GM21723 (cell line): Measurements from ENCODE around the gene WNT3.

Experiments
- ATAC-seq: cut with Tn5 transposase; IDR thresholded peaks from one replicate; pipeline ENCODE4 v1.9.1; 2021; ENCODE audit warnings: mild to moderate bottlenecking, moderate library complexity; ENCODE audit not compliant: unreplicated experiment

WNT3 gene

DNA sequence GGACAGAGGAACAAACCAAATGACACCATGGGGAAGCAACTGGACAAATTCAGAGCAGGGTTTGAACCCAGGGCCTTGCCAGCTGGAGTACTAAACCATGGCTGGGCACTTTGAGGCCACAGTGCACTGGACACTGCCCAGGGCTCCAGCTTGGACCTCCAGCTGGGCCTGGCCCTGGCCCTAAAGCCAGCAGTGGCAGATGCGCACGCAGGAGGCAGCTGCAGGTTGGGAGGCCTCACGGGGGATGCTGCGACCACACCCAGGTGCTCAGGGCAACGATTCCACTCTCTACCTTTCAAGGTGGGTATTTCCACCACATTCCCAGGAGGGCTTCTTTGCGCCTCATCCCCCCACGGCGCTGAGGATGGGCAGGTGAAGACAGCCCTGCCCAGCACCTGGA, 28.9 kb downstream of the WNT3 start:
- ATAC-seq, result no peak

GRCh38 chr17:46788796-46789195, 29.7 kb downstream of the WNT3 start:
- no peak for ATAC-seq

DNA sequence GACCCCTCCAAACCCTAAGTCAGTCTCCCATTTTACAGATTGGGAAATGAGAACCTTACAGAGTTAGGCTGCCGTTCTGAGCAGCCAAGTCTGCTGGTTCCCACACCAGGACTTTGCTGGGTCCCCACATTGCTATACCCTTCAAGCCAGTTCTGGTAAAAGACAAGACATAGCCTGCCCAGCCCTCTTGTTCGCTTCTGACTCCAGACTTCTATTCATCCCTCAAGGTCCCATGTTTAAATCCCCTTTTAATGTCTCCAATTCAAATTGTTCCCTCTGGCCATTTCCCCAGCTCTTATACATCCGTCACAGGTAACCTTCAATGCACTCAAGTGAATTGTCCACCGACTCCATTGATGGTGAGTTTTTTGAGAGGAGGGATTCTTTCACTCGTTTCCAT, 30.2 kb downstream of the WNT3 start:
- ATAC-seq, result no peak

- no peak for ATAC-seq
Observed at GRCh38 chr17:46787478-46787877, 31.0 kb downstream of the WNT3 start.

GRCh38 chr17:46785696-46786095, 32.8 kb downstream of the WNT3 start:
- ATAC-seq, result no peak

GRCh38 chr17:46783031-46783593, 35.4 kb downstream of the WNT3 start:
- ATAC-seq, result no peak

DNA sequence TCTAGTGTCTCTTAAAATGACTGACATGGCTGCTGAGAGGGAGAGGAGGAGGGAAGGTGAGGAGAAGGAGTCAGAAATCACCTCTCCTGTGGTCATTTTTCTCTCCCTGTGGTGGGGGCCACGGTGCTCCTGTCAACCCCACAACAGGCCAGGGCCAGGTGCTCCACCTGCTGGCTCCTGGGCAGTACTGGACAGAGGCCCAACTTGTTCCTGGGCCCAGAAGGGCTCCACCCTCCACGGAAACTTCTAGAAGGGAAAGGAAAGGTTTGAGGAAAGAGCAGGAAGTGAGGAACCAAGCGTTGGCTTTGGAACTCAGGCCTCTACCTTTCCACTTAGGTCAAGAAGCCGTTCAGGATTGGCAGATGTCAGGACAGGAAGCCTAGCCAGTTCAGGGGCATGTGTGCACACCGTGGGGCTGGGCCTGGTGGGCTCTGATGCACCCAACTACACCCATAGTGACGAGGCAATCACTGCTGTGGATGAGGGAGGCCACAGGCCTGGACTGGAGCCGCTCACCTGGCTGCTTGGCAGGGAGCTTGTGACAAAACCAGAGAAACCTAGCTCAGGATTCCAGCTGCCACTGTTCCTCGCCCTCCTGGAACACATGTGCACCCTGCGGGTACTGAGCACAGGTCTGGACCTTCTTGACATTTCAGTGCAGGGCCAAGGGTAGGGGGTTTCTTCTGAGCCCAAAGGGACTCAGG, 36.1 kb downstream of the WNT3 start:
- no peak for ATAC-seq

DNA sequence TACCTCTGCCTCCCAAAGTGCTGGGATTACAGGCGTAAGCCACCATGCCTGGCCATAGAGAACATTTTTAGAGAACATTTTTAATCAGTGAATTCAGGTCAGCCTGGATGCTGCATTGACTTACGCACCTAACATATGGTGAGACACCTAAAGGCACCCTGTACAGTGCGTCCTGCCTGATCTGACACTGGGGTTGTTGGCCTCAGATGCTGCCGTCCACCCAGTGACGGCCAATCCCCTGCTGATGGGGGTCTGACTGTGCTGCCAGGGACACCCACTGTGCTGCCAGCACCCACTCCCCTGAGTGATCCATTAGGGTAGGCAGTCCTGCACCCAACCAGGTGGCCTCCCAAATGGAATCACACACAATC, 38.5 kb downstream of the WNT3 start:
- no peak for ATAC-seq

GRCh38 chr17:46777943-46778915, 40.3 kb downstream of the WNT3 start:
- no peak for ATAC-seq

GRCh38 chr17:46776298-46777005, 42.0 kb downstream of the WNT3 start:
- no peak for ATAC-seq

GRCh38 chr17:46774108-46774737, 44.3 kb downstream of the WNT3 start:
- ATAC-seq, result no peak

- ATAC-seq, result no peak
Observed at GRCh38 chr17:46773676-46774075, 44.8 kb downstream of the WNT3 start.

DNA sequence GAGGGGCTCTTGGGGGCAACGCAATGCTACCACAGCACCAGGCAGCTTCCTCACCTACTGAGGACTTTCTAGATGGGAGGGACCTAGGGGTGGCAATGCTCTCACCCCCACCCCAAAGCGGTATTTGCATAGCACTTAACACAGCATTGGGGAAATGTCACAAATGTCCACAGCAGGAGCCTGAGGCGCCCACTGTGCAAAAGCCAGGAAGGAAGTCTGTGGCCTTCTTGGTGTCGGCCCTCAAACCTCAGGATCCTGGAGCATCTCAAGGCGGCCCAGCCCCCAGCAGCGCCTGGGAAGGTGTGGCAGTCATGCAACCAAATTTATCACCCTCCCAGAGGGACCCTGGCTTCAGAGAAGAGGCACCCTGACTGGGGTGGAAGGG, 45.3 kb downstream of the WNT3 start:
- no peak for ATAC-seq

DNA sequence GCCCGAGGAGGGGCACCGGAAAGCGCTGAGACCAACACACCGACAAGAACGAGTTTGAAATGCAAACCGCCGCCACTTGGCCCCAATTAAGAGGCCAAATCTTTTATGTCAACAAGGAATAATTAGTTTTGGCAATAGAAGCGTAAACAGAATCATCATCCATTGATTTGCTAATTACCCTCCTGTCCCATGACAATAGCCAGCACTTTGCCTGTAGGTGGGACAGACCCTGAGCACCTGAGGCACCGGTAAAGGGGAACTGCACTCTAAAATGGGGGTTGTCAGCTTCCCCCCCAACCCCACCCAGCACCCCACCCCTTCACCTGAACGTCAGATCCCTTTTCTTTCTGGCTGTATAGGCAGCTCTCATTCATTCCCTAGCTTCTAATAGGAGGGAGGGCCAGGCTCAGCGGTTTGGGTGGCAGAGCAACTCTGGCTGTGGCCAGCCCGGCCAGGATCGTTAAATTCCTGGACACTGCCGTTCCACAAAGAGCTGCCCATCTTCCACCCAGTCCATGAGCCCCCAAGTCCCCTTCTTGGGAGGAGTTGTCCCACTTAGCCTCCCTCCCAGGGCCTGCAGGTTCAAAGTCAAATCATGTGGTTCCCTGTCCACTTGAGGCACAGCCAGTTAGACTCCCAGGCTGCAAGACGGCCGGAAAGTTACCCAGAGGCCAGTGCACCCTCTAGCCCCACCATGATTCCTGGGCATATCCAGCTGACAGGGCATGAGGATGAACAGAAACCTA, 45.8 kb downstream of the WNT3 start:
- ATAC-seq, result no peak

GRCh38 chr17:46771561-46772474, 46.7 kb downstream of the WNT3 start:
- ATAC-seq, result no peak

GRCh38 chr17:46770818-46771560, 47.5 kb downstream of the WNT3 start:
- no peak for ATAC-seq

- no peak for ATAC-seq
Observed at GRCh38 chr17:46770439-46770817, 48.1 kb downstream of the WNT3 start.
